K562 (cell line): ENCODE measurements around the gene MAN2A1.

ENCODE experiments used
- CREB5 ChIP-seq: fragments of 250-450 bp; sonication (Bioruptor Pico); IDR thresholded peaks from 2 replicates; pipeline ENCODE4 v1.5.0; 2020; ENCODE audit warnings: mild to moderate bottlenecking
- CTCF ChIP-seq, 3 experiments: IDR thresholded peaks in 2 of 3; conservative IDR thresholded peaks in 1 of 3; 2 replicates each; pipeline ENCODE4 v1.5.1; 2011 to 2012; ENCODE audit warnings: low read length in 3 of 3, mild to moderate bottlenecking in 3 of 3, control low read depth in 2 of 3, improper control_type of control experiment in 1 of 3, inconsistent platforms in 1 of 3, low read depth in 1 of 3, mixed read lengths in 1 of 3, moderate library complexity in 1 of 3; ENCODE audit not compliant: insufficient read depth in 2 of 3
- GABPB2 ChIP-seq: fragments of 250-450 bp; sonication (Bioruptor Pico); conservative IDR thresholded peaks from 2 replicates; pipeline ENCODE4 v1.5.1; 2021; ENCODE audit warnings: mild to moderate bottlenecking
- HDAC2 ChIP-seq: fragments of 450-650 bp; IDR thresholded peaks from 2 replicates; pipeline ENCODE4 v1.6.1; 2016; ENCODE audit warnings: mild to moderate bottlenecking
- IRF9 ChIP-seq: fragments of 450-650 bp; IDR thresholded peaks from 2 replicates; pipeline ENCODE4 v1.6.1; 2016; ENCODE audit warnings: missing biosample characterization, missing genetic modification characterization
- MAX ChIP-seq: sonication (generic); formaldehyde crosslinking; IDR thresholded peaks from 2 replicates; pipeline ENCODE4 v1.9.0; 2022; ENCODE audit warnings: mild to moderate bottlenecking, missing genetic modification reagents
- MAZ ChIP-seq, 2 experiments: fragments of 450-650 bp in 1 of 2; sonication (generic) in 1 of 2; formaldehyde crosslinking; IDR thresholded peaks in 1 of 2; conservative IDR thresholded peaks in 1 of 2; 2 replicates each; pipeline versions ENCODE4 v1.4.0 to v1.5.0; 2020; ENCODE audit warnings: mild to moderate bottlenecking in 1 of 2, missing genetic modification reagents in 1 of 2
- MTA1 ChIP-seq: fragments of 450-650 bp; IDR thresholded peaks from 2 replicates; pipeline ENCODE4 v1.6.1; 2017; ENCODE audit warnings: borderline replicate concordance
- NFIC ChIP-seq: fragments of 450-650 bp; IDR thresholded peaks from 2 replicates; pipeline ENCODE4 v1.6.1; 2017; ENCODE audit warnings: mild to moderate bottlenecking, inconsistent platforms
- POLR2A ChIP-seq: fragments of 450-650 bp; conservative IDR thresholded peaks from 2 replicates; pipeline ENCODE4 v1.6.1; 2016
- POLR2G ChIP-seq: fragments of 200-400 bp; formaldehyde crosslinking; IDR thresholded peaks from 2 replicates; pipeline ENCODE4 v1.6.1; 2017; ENCODE audit warnings: low read depth, mild to moderate bottlenecking, antibody characterized with exemption, low read length, moderate library complexity
- SIN3A ChIP-seq, 2 experiments: fragments of 150-350 bp in 1 of 2; IDR thresholded peaks; 2 replicates each; pipeline ENCODE4 v1.6.1; 2011 to 2016; ENCODE audit warnings: borderline replicate concordance in 2 of 2, low read depth in 2 of 2, low read length in 2 of 2, mild to moderate bottlenecking in 2 of 2, moderate library complexity in 2 of 2; ENCODE audit not compliant: control insufficient read depth in 1 of 2
- SP2 ChIP-seq: IDR thresholded peaks from 2 replicates; pipeline ENCODE4 v1.6.1; 2011; ENCODE audit warnings: mild to moderate bottlenecking, low read depth, low read length, moderate library complexity; ENCODE audit not compliant: poor library complexity, severe bottlenecking; ENCODE audit errors: extremely low read depth
- ZNF639 ChIP-seq, 2 experiments: fragments of 200-800 bp in 1 of 2; sonication (Bioruptor generic) in 1 of 2; sonication (generic) in 1 of 2; formaldehyde crosslinking in 1 of 2; IDR thresholded peaks in 1 of 2; conservative IDR thresholded peaks in 1 of 2; 2 replicates each; pipeline versions ENCODE4 v1.5.0 to v1.6.1; 2016 to 2020; ENCODE audit warnings: missing compliant biosample characterization in 1 of 2, missing genetic modification characterization in 1 of 2, missing genetic modification reagents in 1 of 2

GRCh38 chr5:109668237-109668636, 21.5 kb upstream of the MAN2A1 start:
- TF ChIP-seq POLR2A (no peak), MAZ (CRISPR knock-in tag; conservative IDR thresholded peaks at IDR 0.05 in 1 of 2, IDR thresholded peaks at IDR 0.05 in 1 of 2) (no peak), CTCF (IDR thresholded peaks at IDR 0.05 in 2 of 3, conservative IDR thresholded peaks at IDR 0.05 in 1 of 3; ENCODE audit: insufficient read depth in 2 of 3, low read depth in 1 of 3, low read length in 3 of 3) (no peak), ZNF639 (CRISPR knock-in tag; conservative IDR thresholded peaks at IDR 0.05 in 1 of 2, IDR thresholded peaks at IDR 0.05 in 1 of 2) (no peak), CREB5 (no peak), MTA1 (no peak), GABPB2 (CRISPR knock-in tag) (no peak), IRF9 (tag) (no peak), HDAC2 (no peak), SP2 (no peak), POLR2G (no peak), MAX (no peak), NFIC (no peak), SIN3A (IDR thresholded peaks at IDR 0.05; ENCODE audit: borderline replicate concordance in 2 of 2, control insufficient read depth in 1 of 2, low read depth in 2 of 2, low read length in 2 of 2) (no peak)
